Astrocyte of the cerebellum (primary cell): ENCODE results near the gene RNF32.
"Not testable (repeated sequence)": the region's sequence is repeated elsewhere in the genome, so short reads cannot be mapped to it uniquely, and the experiment has no call there.

Source experiments
- DNase-seq: peaks from one replicate; pipeline ENCODE4 v3.0.0-alpha.2; 2011; ENCODE audit warnings: low read depth
- H3K4me3 ChIP-seq: 2 replicates; pipeline ENCODE4 v1.5.1; 2011; ENCODE audit warnings: mild to moderate bottlenecking, low read depth, low read length, moderate library complexity
- in situ Hi-C: cut with HindIII; loops from 2 replicates; pipeline ENCODE4 v1.10.0; 2017; ENCODE audit warnings: low sequenced_read_pairs
- TF ChIP-seq, protein P1 (sequence below): IDR thresholded peaks from 2 replicates; pipeline ENCODE4 v1.5.1; 2012; ENCODE audit warnings: low read length, low read depth, moderate library complexity, mild to moderate bottlenecking; ENCODE audit errors: missing control alignments

Gene RNF32

DNA sequence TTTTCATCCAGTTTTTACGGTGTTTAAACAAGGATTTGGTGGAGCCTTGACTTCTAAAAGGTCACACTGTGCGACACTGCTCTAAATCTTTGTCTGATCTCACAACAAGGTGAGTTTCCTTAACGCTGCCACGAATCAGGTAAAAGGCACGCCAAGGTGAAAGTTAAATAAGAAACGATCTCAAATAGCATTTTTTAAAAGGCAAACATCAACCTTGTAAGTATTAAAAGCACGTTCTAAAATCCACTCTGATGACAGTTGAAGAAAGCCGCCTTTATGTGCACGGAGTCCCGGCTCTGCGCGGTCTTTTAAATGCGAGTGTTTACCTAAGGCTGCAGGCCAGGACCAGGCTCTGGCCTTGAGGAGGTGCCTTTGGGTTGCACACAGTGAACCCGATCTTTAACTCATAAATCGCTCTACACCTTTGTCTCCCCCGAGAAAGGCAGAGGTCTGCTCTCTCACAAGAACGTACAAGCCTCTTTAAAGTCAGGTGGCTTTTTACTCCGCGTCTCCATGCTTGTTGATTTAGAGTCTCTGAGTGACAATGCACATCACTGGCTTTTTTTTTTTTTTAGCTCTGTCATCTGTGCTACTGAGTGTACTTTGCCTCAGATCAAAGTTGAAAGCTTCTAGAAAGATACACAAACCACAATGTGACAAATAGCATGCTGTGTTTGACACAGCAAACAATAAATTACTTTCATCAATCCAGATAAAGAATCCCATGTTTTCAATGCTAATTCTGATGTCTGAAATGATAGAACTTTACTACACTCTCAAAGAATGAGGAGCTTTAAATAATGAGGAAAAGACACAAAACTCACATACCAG is 25.9 kb upstream of the RNF32 start:
- TF ChIP-seq, protein P1, sequence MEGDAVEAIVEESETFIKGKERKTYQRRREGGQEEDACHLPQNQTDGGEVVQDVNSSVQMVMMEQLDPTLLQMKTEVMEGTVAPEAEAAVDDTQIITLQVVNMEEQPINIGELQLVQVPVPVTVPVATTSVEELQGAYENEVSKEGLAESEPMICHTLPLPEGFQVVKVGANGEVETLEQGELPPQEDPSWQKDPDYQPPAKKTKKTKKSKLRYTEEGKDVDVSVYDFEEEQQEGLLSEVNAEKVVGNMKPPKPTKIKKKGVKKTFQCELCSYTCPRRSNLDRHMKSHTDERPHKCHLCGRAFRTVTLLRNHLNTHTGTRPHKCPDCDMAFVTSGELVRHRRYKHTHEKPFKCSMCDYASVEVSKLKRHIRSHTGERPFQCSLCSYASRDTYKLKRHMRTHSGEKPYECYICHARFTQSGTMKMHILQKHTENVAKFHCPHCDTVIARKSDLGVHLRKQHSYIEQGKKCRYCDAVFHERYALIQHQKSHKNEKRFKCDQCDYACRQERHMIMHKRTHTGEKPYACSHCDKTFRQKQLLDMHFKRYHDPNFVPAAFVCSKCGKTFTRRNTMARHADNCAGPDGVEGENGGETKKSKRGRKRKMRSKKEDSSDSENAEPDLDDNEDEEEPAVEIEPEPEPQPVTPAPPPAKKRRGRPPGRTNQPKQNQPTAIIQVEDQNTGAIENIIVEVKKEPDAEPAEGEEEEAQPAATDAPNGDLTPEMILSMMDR, result no peak
- DNase-seq, result no peak
- in situ Hi-C loops, result no loop called here

DNA sequence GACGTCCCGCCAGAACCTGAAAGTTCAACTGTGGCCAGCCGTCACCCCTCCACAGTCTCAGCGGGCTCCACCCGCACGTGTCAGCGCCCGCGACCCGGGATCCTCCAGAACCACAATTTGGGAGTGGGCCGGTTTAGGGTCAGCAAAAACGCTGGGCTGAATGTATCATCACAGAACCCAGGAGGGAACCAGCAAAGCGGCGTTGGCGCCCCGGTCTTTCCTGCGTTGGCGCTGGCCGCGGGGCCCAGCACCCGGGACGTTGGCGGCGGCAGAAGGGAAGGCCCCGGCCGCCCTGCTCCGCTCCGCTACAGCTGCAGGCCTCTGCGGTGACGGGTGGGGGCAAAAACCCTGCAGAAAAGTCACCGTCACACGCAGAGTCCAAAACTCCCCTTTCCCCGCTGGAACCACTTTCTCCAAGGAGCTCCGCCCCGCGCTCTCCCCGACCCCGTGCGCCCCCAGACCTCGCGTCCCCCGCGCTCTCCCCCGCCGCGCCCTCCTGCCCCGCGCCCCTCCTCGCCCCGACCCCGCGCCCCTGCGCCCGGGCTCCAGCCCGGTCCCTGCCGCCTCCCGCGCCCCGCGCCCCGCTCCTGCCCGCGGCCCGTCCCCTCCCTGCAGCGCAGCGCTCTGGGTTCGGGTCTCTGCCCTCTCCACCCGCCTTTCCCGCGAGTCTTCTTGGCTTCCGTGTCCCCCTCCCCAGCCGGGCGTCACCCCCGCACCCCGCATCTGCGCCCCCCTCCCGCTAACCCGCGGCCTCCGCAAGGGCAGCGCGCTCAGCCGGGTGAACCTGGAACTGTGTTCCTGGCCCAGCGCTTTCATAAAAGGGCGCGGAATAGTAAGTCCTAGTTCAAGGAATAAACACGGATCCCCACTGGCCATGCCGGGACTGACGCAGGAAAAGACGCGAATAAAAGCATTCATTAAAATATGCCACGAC is 24.0 kb upstream of the RNF32 start:
- TF ChIP-seq, protein P1, result no peak
- peak overlapping the region; percentile 34 for H3K4me3 ChIP-seq
- no peak for DNase-seq
- in situ Hi-C loops, result no loop called here

More for the DNA sequence above, 25.9 kb upstream of the RNF32 start:
- H3K4me3 ChIP-seq, result no peak overlapping the region

DNA sequence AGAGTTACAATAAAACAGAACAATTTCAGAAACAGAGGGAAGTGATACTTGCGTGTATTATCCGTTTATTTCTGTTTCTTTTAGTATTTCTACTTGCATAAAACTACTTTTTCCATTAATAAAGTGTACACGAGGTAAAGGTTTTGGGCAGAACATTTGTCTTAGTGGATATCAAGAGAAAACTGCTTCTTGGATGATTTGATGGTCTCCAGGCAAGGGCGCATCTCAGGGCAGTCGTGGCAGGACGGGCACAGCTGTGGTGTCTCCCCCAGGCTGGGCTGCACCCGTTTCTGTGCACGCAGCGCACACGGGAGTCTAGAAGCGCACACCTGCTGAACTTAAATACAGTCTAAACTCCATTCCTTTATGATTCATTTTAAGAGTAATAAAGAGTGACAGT is 23.4 kb upstream of the RNF32 start:
- DNase-seq, result no peak
- TF ChIP-seq, protein P1, result no peak
- in situ Hi-C loops, result no loop called here
- peak overlapping the region; percentile 34 for H3K4me3 ChIP-seq

DNA sequence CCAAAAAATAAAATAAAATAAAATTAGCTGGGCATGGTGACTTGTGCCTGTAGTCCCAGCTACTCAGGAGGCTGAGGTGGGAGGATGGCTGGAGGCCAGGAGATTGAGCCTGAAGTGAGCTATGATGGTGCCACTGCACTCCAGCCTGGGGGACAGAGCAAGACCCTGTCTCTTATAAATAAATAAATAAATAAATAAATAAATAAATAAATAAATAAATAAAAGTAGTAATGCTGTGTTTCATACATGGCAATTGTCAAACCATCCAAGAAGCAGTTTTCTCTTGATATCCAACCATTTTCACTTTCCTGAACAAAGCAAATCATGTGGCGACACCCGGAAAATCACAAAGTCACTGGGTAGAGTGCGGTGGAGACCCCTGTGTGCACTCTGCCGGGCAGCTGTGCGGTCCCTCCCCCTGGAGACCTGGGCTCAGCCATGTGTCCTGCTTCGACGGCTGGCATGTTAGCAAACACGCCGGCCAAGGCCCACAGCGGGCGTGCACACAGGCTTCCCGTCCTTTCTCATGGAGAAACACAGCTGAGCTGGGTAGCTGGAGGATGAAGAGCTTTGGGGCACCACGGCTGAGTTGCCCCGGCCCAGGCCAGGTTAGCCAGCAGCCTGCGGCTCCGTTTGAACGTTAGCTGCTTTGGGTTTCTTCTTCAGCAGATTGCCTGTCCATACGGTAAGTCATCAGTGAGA is 22.3 kb upstream of the RNF32 start:
- no peak overlapping the region for H3K4me3 ChIP-seq
- TF ChIP-seq, protein P1, result no peak
- no peak for DNase-seq
- in situ Hi-C loops, result no loop called here

DNA sequence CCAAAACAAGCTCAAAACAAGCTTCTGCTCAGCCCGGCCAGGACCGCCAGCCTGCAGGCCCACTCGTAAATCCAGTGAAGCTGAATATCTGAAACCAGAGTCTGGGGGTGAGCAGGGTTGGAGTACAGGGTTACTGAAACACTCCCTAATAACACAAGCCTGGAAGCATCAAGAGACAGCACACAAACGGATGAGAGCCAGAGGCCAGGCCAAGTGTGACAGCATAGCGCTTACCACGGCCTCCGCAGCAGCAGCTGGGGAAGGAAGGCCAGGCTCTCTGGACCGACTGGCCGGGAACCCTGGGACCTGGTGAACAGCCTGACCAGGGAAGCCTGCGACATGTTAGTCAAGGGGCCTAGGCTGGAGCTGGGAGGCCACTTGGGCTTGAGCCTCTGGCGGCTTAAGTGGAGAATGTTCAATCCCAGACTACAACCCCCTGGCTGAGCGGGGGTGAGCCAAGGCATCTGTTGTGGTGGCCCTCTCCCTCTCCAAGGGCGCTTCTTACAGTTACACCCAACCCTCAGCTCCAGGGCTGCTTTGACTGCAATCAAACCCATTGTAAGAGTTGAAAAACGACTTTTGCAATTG is 21.7 kb upstream of the RNF32 start:
- in situ Hi-C loops, result no loop called here

DNA sequence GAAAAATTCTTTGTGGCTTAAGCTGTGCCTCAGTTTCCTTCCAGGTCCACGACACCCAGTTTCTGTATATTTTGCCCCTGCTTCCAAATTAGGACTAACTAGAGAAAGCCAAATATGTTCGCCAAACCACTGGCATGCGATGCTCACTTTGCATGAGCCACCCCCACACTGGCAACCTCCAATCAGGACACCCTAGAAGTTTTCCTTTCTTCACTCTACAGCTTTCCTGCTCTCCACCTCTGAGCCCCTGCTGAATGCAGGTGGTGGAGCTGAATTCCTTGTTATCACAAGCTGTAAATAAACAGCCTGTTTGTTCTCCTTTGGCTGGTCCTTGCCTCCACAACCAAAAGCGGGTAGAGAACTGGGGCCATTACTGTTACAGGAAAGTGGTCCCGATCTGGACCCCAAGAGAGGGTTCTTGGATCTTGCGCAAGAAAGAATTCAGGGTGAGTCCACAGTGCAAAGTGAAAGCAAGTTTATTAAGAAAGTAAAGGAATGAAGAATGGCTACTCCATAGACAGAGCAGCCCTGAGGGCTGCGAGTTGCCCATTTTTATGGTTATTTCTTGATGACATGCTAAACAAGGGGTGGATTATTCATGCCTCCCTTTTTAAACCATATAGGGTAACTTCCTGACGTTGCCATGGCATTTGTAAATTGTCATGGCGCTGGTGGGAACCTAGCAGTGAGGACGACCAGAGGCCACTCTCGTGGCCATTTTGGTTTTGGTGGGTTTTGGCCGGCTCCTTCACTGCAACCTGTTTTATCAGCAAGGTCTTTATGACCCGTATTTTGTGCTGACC is 20.9 kb upstream of the RNF32 start:
- H3K4me3 ChIP-seq, in situ Hi-C loops, DNase-seq: not testable (repeated sequence)

More for the DNA sequence above, 21.7 kb upstream of the RNF32 start:
- DNase-seq, result no peak
- TF ChIP-seq, protein P1, result no peak
- H3K4me3 ChIP-seq, result no peak overlapping the region
